Stimulated activated CD4-positive, alpha-beta T cell treated with anti-CD3 and anti-CD28 coated beads, Interleukin-4, amount 100 ng/mL, for 4 hours (primary cell): ENCODE results near the gene PPP2R2C.

Source experiments
- DNase-seq, 2 experiments: peaks; one replicate each; pipeline ENCODE4 v3.0.0-alpha.2; 2020

Gene PPP2R2C

DNA sequence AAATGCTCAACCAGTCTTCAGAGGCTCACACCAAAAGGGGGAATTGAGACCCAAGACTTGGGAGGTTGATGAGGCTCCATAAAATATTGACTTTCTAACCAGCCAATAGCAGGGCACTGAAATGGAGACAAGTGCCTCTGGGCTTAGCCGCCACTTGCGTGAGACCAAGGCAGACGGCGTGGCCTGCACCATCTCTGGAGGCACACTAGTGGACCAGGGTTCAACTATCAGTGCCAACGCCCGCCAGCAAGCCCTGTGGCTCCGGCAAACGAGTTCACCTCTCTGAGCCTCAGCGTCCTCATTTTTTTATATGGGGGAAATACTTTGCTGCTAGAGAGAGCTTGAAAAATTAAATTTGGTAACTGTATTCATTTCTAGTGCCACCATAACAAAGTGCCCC, 50.3 kb downstream of the PPP2R2C start:
- no peak for DNase-seq

DNA sequence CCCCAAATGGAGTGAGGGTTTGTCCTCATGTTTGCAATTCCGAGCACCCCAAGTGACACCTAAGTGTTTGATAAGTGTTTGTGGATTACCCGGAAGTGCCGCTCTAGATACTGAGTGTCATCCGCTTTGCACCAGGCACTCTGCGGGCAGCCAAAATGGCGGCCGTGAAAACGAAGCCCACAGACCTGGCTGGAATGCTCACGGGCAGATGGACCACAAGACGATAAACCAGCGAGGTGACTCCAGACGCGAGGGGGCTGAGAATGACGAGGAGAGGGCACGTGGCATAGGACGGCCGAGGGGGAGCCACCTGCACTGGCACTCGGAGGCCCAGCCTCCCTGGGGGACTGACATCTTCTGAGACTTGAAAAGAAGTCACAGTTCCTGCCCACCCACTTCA, 51.0 kb downstream of the PPP2R2C start:
- no peak for DNase-seq

DNA sequence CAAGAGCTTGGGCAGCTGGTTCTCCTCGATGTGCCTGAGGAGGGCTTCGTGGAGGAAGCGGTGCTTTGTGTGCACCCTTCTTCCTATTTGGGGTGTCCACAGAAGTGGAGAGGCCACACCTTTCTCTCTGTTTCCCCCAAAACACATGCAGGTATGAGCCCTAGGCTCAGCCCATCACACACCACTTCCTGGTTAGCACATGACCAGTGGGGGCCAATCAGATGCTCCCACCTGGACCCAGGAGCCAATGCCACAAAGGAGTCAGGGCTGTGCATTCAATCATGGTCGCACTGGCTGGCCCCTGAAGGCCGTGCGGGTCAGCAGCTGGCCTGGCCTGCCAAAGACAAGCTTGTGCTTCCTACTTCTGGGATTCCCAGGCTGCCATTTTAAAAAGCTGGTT, 51.4 kb downstream of the PPP2R2C start:
- DNase-seq: no peak

DNA sequence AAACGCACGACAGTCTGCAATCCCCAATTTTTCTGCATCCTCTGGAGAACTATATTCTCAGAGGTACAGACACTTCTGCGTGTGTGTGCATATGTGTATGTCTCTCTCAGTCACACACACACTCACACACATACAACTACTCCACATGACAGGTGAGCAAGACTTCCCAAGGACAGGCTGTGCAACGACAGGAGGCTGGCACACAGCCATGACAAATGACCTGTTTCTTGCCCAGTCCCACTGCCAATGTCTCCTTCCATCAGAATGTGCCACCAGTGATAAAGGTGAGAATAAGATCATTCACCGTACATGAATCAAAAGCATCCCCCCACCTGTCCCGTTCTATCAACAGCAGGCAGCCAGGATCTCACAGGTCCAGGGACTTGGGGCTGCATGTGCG, 52.4 kb downstream of the PPP2R2C start:
- no peak for DNase-seq

DNA sequence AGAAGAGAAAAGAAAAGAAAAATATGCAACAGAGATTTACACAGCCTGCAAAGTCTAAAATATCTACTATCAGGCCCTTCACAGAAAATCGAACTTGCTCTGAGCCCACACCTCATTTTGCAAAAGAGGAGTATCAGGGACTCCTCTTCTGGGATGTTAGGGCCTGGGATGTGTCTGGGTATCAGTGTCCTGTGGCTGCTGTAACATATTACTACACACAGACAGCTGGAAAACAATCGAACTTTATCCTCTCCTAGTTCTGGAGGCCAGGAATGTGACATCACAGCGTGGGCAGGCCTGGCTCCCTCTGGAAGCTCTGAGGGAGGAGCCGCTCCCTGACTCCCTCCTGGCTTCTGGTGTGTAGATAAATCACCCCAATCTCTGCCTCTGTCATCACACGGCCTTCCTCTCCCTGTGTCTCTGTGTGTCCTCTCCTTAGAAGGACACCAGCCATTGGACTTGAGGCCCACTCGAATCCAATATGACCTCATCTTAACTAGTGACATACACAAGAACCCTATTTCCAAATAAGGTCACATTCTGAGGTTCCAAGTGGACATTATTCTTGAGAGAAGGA, 52.9 kb downstream of the PPP2R2C start:
- DNase-seq: no peak

DNA sequence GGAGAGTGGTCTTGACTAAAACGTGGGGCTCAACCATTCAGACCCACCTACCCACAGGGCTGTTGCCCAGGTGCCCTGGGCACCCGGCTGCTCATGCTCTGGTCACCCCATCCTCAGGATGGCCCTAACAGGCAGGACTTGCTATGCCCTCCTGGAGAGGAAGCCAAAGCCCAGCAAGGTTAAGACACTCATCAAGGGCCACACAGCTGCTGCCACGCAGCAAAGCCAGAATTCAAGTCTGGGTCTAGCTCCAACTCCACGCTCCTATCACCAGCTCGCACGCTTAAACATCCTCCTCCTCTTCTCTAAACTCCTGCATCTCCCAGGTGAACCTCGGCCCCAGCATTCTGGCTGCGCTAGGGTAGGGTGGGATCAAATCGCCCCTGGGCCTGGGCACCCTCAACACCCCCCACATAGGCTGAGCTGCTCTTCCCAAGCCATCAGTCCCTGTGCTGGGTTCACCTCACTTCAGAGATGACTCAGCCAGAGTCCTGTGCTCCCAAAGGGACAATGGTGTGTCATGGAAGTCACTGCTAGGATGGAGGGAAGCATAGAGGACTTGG, 54.1 kb downstream of the PPP2R2C start:
- DNase-seq: no peak

DNA sequence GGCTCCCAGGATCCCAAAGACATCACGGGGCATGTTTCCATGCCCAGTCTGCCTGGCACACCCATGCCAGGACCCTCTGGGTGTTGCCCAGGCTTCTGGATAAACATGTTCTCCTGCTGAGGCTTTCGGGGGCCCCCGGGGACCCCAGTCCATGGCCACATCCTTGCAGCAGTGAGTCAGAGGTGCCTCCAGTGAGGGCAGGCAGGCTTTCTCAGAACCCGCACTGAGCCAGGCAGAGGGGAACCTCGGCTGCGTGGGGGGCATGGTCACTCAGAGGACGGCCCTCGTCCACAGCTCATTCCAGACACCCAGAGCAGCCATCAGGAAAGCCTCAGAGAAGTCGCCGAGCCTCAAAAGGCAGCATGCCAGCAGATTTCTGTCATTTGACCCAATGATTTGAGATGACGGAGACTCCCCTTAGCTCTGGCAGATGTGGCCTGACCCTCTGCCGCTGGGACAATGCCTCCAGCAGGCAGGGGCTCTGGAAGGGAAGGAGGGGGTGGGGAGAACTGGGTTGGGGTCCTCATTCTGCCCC, 54.8 kb downstream of the PPP2R2C start:
- no peak for DNase-seq

DNA sequence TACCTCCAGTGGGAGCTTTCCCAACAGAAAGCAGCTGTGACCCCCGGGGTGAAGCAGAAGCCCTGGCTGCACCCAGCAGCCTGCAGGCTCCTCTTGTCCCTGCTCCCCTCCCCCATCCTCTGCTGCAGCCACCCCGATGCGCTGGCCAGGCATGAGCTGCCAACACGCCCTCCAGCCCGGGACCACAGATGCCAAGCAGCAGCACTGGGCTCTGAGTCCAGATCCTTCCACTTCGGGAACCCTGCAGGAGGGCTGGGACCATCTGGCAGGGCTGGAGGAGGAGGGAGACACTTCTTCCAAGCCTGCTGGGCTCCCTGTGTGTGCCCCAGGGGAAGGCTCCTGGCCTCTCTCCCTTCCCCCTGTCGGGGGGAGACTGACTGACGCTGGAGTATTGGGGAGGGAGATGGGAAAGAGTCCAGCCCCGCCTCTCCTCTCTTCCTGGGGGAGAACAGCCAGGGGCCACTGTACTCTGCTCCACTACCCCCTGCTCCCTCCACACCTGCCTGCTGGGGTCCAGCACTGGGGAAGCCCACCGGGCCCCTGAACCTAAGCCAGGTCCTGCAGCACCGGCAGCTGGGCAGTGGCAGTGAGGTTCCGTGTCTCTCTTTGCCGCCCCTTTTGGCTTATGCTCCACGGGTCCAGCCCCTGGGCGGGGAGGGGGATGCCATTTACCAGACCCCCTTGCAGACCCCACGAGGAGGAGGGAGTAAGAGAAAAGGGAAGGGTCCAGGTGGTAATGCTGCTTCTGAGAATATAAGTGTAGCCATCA, 55.7 kb downstream of the PPP2R2C start:
- no peak for DNase-seq

DNA sequence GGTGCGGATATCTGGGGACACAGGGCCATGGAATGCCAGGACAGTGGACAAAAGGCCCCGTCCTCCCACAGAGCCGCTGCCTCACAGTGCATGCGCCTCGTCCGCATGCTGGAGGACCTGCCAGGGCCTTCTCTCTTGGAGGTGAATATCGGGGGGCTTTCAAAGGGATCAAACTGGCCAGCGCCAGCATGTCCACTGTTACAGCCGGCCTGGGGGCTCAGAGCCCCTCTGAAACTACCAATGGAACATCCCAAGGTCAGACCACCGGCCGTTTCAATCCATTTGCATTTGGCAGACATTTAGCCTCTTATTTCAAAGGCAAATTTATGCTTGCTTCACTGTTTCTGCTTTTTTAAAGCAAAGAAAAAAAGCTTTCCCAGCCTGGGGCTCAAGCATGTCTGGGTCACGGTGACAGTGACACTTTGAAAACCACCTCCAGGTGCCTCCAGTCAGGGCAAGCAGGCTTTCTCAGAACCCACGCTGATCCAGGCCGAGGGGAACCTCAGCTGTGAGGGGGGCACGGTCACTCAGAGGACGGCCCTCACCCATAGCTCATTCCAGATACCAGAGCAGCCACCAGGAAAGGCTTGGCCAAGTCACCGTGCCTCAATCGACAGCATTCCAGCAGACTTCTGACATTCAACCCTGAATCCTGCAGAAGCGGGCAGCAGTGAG, 57.2 kb downstream of the PPP2R2C start:
- no peak for DNase-seq

DNA sequence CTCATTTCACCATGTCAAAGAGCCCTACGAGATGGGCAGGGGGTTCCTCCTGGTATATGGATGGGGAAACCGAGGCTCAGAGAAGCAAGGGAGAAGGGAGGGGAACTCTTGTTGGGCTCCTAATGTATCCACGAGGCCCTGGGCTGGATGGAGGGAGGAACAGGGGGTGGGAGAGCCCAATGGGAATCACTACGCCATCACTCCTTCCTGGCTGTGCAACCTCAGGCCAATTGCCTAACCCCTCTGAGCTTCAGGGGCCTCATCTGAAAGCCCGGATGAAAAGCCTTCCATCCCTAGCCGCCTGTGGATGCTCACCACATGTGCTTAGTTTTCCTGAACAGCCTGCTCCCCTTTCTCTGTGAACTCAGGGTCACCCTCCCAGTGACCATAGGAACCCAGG, 57.8 kb downstream of the PPP2R2C start:
- DNase-seq: no peak

DNA sequence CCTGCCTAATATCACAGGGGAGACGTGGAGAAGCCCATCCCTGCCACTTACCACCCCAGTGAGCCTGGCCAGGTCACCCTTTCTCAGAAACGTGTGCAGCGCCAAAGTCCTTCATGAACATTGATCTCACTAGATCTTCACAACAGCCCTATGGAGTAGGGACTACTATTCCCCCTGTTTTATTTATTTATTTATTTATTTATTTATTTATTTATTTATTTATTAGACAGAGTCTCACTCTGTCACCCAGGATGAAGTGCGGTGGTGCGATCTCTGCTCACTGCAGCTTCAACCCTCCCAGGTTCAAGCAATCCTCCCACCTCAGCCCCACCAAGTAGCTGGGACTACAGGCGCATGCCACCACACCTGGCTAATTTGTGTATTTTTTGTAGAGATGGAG, 61.8 kb downstream of the PPP2R2C start:
- DNase-seq: no peak

DNA sequence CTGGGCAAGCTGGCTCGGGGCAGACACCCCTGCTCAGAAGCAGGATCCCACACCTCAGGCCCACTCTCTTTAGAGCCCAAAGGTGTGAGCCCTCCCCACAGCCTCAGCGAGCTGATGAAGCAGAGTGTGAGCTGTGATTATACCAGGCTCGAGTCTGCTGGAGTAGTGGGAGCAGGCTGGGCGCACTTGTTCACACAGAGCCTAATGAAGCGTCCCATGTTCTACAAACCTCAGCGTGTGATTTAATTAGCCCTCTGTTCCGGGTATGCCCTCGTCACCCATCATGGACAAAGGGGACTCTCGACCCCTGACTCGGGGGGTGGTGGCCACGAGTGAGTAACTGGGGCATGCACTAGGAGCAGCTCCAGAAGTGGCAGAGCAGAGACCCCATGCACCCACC, 62.3 kb downstream of the PPP2R2C start:
- no peak for DNase-seq

DNA sequence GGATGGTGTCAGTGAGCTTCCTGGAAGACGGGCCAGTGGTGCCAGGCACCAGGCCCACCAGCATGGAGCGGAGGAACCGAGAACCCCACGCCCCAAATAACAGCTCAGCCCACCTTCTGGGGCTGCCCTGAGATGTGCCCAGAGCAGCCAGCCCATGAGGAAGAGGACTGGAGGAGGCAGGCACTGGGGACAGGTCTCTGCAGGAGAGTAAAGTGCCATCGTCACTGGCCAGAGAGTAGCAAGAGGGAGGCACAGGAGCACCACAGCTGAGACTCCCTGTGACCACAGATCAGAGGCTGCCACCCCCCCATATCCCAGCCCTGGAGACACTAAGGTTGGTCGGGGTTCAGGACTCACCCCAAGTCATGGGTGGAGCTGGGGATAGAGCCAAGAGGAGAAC, 63.0 kb downstream of the PPP2R2C start:
- DNase-seq: no peak

DNA sequence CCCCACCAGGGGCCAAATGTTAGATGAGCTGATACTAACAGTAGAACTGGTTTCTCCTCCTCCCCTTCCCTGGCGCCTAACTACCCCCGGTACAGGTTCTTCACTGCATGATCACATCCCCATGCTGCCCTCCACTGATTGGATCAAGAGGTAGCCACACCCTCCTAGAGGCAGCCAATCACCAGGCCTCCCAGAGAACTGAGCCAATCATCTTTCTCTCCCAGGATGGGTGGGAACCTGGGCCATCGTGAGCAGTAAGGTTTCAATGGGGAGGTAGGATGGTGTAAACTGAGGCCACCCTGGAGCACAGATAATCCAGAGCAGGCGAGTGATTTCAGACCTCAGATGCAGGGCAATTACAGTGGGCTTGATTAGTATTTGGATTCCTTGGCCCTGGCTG, 64.2 kb downstream of the PPP2R2C start:
- no peak for DNase-seq

DNA sequence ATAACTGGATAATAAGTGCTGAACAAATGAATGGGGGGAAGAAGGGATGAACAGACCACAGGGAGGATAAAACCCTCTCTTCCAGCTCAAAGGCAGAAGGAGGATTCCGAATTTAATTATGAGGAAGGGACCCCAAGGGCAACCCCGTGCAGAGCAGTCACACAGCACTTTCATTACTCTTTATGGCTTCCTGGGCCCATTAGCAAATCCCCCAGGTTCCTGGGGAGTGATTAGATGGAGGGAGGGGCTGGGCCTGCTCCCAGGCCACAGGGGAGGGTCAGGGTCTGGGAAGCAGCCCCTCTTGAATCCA, 67.1 kb downstream of the PPP2R2C start:
- DNase-seq: no peak

DNA sequence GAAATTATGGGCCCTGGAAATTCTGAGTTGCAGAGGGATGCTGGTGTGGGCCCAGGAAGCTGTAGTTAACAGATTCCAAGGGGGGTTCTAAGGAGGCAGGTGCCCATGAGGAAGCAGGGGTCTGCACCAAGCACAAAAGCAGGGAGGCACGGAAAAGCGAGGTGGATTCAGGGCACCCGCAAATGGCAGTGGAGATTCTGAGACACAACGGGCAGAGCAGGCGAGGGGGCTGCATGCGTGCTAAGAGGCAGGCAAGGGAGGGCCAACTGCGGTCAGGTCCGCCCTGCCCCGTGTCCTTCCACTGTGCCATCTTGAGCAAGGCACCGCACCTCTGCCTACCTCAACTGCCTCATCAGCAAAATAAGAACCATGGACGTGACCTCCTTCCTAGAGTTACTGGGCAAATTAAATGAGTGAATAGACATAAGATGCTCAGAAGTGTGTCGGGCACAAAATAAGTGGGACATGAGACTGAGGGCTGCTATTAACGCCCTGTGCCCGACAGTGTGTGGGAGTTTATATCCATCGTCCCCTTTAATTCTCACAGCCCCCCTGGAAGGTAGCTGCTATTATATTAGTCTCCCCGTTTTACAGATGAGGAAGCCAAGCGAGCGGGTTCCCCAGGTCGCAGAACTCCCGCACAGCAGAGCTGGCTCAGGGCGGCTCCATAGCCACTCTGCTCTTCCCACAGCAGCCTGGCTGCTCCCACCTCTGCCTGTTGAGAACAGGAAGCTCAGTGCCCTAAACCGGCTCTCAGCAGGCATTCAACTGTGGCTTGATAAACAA, 67.6 kb downstream of the PPP2R2C start:
- no peak for DNase-seq

DNA sequence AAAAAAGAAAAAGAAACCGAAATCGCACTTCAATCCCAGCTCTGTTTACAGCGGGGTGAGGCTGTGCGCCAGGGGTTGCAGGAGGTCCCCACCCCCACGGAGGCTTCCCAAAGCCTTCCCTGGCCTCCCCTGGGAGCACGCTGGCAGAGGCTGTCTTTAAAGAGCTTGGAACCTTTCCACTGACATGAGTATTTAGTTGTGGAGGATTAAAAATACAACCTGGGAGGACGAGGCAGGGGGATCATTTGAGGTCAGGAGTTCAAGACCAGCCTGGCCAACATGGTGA, 69.1 kb downstream of the PPP2R2C start:
- DNase-seq: no peak

DNA sequence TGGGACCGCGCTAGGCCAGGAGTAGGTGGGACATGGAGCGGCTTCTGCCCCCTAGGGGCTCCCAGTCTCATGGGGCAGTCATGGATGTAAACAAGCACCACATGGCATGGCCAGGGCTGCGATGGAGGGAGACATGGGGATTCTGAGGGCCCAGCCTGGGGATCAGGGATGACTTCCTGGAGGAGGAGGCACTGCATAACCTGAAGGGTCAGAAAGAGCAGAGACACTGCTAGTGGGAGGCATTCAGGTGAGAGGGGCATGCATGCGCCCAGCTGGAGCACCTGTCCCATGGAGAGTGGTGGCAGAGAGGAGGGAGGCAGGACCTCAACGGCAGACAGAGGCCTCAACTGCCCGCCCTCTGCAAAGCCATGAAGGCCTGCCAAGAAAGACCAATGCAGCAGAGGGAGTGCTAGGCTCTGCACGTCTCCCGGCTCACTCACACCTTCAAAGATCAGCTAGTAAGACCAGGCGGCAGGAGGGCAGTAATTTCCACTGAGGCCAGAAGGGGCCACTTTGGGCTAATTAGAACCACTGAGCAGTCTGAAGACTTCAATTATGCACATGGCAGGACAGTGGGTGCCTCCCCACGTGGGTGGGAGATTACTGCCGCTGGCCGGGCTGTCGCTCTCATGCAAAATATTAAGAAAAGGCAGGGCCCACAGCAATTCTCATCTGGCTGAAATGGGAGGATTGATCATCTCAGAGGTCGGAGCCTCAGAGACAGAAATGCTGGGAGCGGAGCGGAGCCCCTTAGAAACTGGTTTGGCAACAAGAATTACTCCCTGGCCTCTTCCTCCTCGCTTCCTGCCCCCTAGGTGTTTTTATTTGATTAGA, 69.6 kb downstream of the PPP2R2C start:
- DNase-seq: no peak

DNA sequence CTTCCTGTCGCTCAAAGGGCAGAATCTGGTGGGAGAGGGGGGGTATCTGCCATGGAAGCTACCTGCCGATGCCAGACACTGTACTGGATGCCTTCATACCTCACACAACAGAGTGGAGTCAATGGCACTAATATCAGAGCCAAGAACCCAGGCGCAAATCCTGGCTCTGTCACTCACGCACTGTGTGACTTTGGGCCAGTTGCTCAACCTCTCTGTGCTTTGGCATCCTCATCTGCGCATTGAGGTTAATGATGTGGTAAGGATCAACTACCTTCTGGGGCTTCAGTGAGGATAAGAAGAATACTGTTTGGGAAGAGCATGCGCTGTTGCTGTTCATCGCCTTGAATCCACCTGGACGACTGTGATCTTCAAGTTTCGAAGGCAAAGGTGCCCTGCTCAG, 70.6 kb downstream of the PPP2R2C start:
- no peak for DNase-seq

DNA sequence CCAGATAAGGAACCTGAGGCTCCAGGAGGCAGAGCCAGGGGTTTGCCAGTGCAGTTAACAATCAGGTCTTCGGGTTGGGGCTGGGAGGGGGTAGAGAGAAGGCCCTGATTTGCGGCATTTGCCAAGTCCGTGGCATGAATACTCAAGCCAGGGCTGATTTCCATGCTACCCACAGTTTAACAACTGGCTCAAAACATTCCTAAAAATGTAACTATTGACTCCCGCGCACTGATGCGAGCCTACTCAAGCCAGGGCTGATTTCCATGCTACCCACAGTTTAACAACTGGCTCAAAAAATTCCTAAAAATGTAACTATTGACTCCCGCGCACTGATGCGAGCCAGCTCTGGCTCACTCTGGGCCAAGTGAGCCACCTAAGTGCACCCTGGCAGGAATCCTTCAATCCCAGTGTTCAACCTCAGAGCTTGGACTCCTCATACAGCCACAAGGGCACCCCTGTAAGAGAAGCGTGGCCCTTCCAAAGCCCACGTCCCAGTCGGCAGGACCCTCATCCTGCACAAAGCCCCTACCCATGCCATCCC, 75.6 kb downstream of the PPP2R2C start:
- DNase-seq: no peak

DNA sequence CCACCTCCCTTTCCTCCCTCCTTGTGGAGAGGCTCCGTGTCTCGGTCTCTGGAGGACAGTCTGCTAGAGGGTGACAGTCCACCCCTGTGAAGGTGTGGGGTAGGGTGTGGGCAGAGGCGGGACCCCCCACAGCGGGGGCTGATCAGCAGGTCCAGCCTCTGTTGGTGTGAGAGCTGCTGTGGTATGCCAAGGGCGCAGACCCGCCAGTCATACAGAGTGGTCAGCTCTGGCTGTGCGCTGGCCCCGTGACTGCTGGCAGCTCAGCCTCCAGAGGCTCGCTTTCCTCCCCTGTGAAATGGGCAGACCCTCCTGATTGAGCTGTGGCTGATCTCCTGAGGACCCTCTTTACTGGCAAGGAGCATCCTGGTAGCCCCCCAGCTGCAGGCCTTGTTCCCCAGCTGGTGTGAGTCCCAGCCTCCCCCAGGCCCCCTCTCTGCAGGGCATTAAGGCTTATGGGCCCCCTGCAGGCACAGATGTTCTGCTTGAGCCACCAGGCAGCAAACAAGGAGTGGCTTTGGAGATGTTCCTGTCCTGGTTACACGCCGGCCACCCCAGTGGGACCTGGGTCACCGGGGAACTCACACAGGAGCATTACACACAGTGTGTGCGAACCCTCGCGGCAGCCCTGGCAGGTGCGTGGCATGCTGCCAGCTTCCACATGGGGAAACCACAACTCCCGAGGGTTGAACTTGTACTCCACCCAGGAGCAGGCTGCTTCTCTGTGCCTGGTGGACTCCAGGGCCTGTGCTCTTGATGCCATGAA, 76.8 kb downstream of the PPP2R2C start:
- DNase-seq: no peak
